Muscle layer of duodenum (tissue), 2 donors: ENCODE results near the gene AP4B1.
"Not testable (repeated sequence)": the region's sequence is repeated elsewhere in the genome, so short reads cannot be mapped to it uniquely, and the experiment has no call there.

Experiments used
- H3K27ac ChIP-seq: one replicate; pipeline ENCODE4 v1.7.0; 2013; ENCODE audit warnings: mild to moderate bottlenecking, low read length
- H3K27me3 ChIP-seq: one replicate; pipeline ENCODE4 v1.7.0; 2013; ENCODE audit warnings: low read depth, mild to moderate bottlenecking, control low read depth, low read length
- H3K36me3 ChIP-seq, 2 donors: one replicate each; pipeline ENCODE4 v1.7.0; 2013; ENCODE audit warnings: low read length in 2 of 2, control low read depth in 1 of 2, mild to moderate bottlenecking in 1 of 2; ENCODE audit not compliant: insufficient read depth in 2 of 2, control insufficient read depth in 1 of 2
- H3K4me1 ChIP-seq, 2 donors: one replicate each; pipeline ENCODE4 v1.7.0; 2013; ENCODE audit warnings: low read length in 2 of 2, mild to moderate bottlenecking in 2 of 2, control low read depth in 1 of 2, moderate library complexity in 1 of 2; ENCODE audit not compliant: insufficient read depth in 2 of 2, control insufficient read depth in 1 of 2
- H3K4me3 ChIP-seq, 2 donors: one replicate each; pipeline ENCODE4 v1.7.0; 2013; ENCODE audit warnings: low read length in 2 of 2, low read depth in 1 of 2, mild to moderate bottlenecking in 1 of 2
- H3K9me3 ChIP-seq, 2 donors: one replicate each; pipeline ENCODE4 v1.7.0; 2013; ENCODE audit warnings: low read length in 2 of 2, control low read depth in 1 of 2, mild to moderate bottlenecking in 1 of 2; ENCODE audit not compliant: control insufficient read depth in 1 of 2
- donor health status: healthy.

Gene AP4B1

DNA sequence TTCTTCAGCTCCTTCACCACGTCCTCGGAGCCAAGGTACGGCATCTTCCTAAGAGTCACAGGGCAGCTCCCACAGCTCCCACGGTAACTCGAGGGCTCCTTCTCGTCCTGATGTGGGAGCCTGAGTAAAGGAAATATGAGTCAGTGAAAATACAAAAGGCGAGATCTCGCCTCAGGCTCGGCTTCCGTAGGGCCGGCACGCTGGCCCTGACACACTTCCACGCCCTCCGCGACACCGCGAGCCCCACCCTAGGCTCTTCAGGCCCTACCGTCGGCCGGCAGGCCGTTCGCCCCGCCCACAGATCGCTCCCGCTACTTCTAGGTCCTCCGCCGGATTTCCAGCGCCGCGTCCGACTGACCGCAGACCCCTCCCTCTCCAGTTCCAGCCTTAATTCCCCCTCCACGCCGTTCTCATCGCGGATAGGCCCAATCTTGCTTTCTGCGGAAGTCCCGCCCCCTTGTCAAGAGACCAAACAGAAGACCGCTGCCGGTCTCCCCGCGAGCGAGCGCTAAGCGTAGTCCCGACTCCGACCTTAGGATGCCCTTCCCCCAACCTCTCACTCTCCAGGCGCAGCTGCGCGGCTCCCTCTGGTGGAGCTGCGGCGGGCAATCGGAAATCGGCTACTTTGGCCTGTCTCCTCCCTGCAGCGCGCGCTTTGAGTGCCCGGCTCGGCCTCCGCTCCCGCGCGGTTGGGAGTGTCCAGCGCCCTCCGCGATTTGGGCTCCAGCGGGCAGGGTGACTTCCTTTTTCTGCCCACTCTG is at the start of gene AP4B1, which contains the start of gene DCLRE1B:
TSS of gene AP4B1 (minus strand) at position 126 of the 761 bp plus-strand sequence. CDS start at position 44, 82 bp downstream.
TSS of gene DCLRE1B (plus strand) at position 653 of the 761 bp plus-strand sequence. CDS start 261 bp downstream, outside the sequence.
- peak within 1 kb of the TSS; percentile 98 for H3K27ac ChIP-seq
- H3K4me1 ChIP-seq, result peaks cover 0 to 21% of the 10 kb centered on the region in 2 donors
- H3K36me3 ChIP-seq, result peaks cover 13 to 29% of the 10 kb centered on the region in 2 donors
- no peaks in the 10 kb centered on the region for H3K27me3 ChIP-seq
- no peaks in the 10 kb centered on the region for H3K9me3 ChIP-seq
- peak within 1 kb of the TSS; percentile 77 to 98 for H3K4me3 ChIP-seq

DNA sequence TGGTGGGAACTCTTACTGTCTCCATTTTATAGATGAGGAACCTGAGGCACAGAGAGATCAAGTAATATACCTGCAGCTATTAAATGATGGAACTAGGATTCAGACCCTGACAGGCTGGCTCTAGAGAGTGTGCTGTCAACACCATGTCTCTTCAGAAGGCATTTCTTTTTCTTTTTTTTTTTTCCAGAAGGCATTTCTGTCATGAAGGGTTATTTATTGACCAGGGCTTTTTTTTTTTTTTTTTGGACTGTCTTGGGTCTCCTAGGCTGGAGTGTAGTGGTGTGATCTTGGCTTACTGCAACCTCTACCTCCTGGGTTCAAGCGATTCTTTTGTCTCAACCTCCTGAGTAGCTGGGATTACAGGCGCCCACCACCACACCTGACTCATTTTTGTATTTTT is 47.1 kb upstream of the AP4B1 start:
- no peaks in the 10 kb centered on the region for H3K27me3 ChIP-seq
- no peaks in the 10 kb centered on the region for H3K9me3 ChIP-seq
- peaks cover 11 to 21% of the 10 kb centered on the region in 2 donors for H3K36me3 ChIP-seq
- H3K4me3 ChIP-seq, result no peak overlapping the region
- no peak overlapping the region for H3K27ac ChIP-seq
- H3K4me1 ChIP-seq, result peaks cover 9 to 42% of the 10 kb centered on the region in 2 donors

- Histone ChIP-seq H3K9me3 (no peaks in the 10 kb centered on the region), H3K27ac (no peak overlapping the region)
Observed at GRCh38 chr1:113950908-113951307, 46.3 kb upstream of the AP4B1 start.

GRCh38 chr1:113949007-113949406 is 44.4 kb upstream of the AP4B1 start:
- Histone ChIP-seq H3K9me3 (no peaks in the 10 kb centered on the region), H3K4me1 (peaks cover 16 to 46% of the 10 kb centered on the region in 2 donors), H3K27me3 (no peaks in the 10 kb centered on the region), H3K36me3 (peaks cover 2 to 3% of the 10 kb centered on the region in 2 donors), H3K4me3 (no peak overlapping the region), H3K27ac (no peak overlapping the region)

More at GRCh38 chr1:113950908-113951307, 46.3 kb upstream of the AP4B1 start:
- Histone ChIP-seq H3K36me3 (peaks cover 5 to 16% of the 10 kb centered on the region in 2 donors), H3K27me3 (no peaks in the 10 kb centered on the region), H3K4me3 (no peak overlapping the region), H3K4me1 (peaks cover 16 to 46% of the 10 kb centered on the region in 2 donors)

DNA sequence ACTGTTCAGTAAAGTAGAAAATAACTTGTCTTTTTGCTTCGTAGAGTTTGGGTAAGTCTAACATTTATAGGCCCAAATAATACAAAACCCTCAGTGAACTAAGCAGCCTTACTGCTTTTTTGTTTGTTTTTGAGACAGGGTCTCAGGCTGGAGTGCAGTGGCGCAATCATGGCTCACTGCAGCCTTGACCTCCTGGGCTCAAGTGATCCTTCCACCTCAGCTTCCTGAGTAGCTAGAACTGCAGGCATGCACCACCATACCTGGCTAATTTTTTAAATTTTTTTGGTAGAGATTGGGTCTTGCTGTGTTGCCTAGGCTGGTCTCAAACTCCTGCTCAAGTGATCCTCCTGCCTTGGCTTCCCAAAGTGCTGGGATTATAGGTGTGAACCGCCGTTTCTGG is 43.6 kb upstream of the AP4B1 start:
- H3K27ac ChIP-seq, H3K36me3 ChIP-seq: not testable (repeated sequence)

GRCh38 chr1:113947388-113948107 is 42.9 kb upstream of the AP4B1 start:
- H3K27me3 ChIP-seq, result no peaks in the 10 kb centered on the region
- peak overlapping the region; percentile 74 for H3K27ac ChIP-seq
- H3K36me3 ChIP-seq, result peaks cover 0 to 5% of the 10 kb centered on the region in 2 donors
- no peaks in the 10 kb centered on the region for H3K9me3 ChIP-seq
- H3K4me1 ChIP-seq, result peaks cover 16 to 46% of the 10 kb centered on the region in 2 donors
- H3K4me3 ChIP-seq, result peak overlapping the region in 1 of 2 donors; percentile 13

More for the DNA sequence above, 43.6 kb upstream of the AP4B1 start:
- H3K27me3 ChIP-seq, H3K4me3 ChIP-seq, H3K9me3 ChIP-seq: not testable (repeated sequence)
- H3K4me1 ChIP-seq, result peaks cover 16 to 46% of the 10 kb centered on the region in 2 donors

- H3K4me3 ChIP-seq, result peak overlapping the region in 1 of 2 donors; percentile 13
- H3K27ac ChIP-seq, result peak overlapping the region; percentile 74
- peaks cover 0 to 5% of the 10 kb centered on the region in 2 donors for H3K36me3 ChIP-seq
- H3K9me3 ChIP-seq, result no peaks in the 10 kb centered on the region
- H3K27me3 ChIP-seq, result no peaks in the 10 kb centered on the region
- peaks cover 16 to 40% of the 10 kb centered on the region in 2 donors for H3K4me1 ChIP-seq
Observed at GRCh38 chr1:113946678-113947387, 42.2 kb upstream of the AP4B1 start.

- Histone ChIP-seq H3K4me1 (peaks cover 16 to 37% of the 10 kb centered on the region in 2 donors), H3K27me3 (no peaks in the 10 kb centered on the region), H3K36me3 (peaks cover 3 to 5% of the 10 kb centered on the region in 2 donors), H3K4me3 (no peak overlapping the region), H3K9me3 (no peaks in the 10 kb centered on the region), H3K27ac (no peak overlapping the region)
Observed at GRCh38 chr1:113946112-113946511, 41.5 kb upstream of the AP4B1 start.

- Histone ChIP-seq H3K27me3 (no peaks in the 10 kb centered on the region), H3K4me1 (peaks cover 16 to 37% of the 10 kb centered on the region in 2 donors), H3K4me3 (no peak overlapping the region), H3K9me3 (no peaks in the 10 kb centered on the region), H3K36me3 (peaks cover 5 to 6% of the 10 kb centered on the region in 2 donors), H3K27ac (no peak overlapping the region)
Observed at GRCh38 chr1:113945329-113945728, 40.7 kb upstream of the AP4B1 start.

GRCh38 chr1:113943028-113943811 is 38.6 kb upstream of the AP4B1 start:
- no peak overlapping the region for H3K4me3 ChIP-seq
- no peaks in the 10 kb centered on the region for H3K9me3 ChIP-seq
- H3K36me3 ChIP-seq, result peaks cover 5 to 6% of the 10 kb centered on the region in 2 donors
- H3K27ac ChIP-seq, result no peak overlapping the region
- peaks cover 16 to 24% of the 10 kb centered on the region in 2 donors for H3K4me1 ChIP-seq
- no peaks in the 10 kb centered on the region for H3K27me3 ChIP-seq
